GM18858 (cell line): Measurements from ENCODE around the gene ZWINT.

Source experiments
- ATAC-seq: cut with Tn5 transposase; IDR thresholded peaks from one replicate; pipeline ENCODE4 v1.9.1; 2021; ENCODE audit not compliant: unreplicated experiment

Gene ZWINT

GRCh38 chr10:56360967-56361612 lies at the start of gene ZWINT:
TSS of gene ZWINT (minus strand) at chr10:56361259. CDS start at chr10:56361236, 23 bp downstream.
- peak; percentile 98 for ATAC-seq

- no peak for ATAC-seq
Observed at GRCh38 chr10:56383806-56384205, 22.7 kb upstream of the ZWINT start.

- ATAC-seq: no peak
Observed at GRCh38 chr10:56370217-56371113, 9.4 kb upstream of the ZWINT start.

- ATAC-seq: no peak
Observed at GRCh38 chr10:56360583-56360966, 484 bp downstream of the ZWINT start.

- no peak for ATAC-seq
Observed at GRCh38 chr10:56359837-56360236, 1.2 kb downstream of the ZWINT start.

- ATAC-seq: no peak
Observed at GRCh38 chr10:56357018-56357417, 4.0 kb downstream of the ZWINT start.

- no peak for ATAC-seq
Observed at GRCh38 chr10:56351909-56352630, 9.0 kb downstream of the ZWINT start.

- ATAC-seq: no peak
Observed at GRCh38 chr10:56349611-56350010, 11.4 kb downstream of the ZWINT start.

GRCh38 chr10:56348101-56348500 lies 13.0 kb downstream of the ZWINT start:
- no peak for ATAC-seq

- ATAC-seq: no peak
Observed at GRCh38 chr10:56346845-56347415, 14.1 kb downstream of the ZWINT start.

GRCh38 chr10:56341612-56342011 lies 19.4 kb downstream of the ZWINT start:
- ATAC-seq: no peak

- no peak for ATAC-seq
Observed at GRCh38 chr10:56329961-56330360, 31.1 kb downstream of the ZWINT start.

GRCh38 chr10:56327118-56327517 lies 33.9 kb downstream of the ZWINT start:
- no peak for ATAC-seq

GRCh38 chr10:56319386-56319785 lies 41.7 kb downstream of the ZWINT start:
- peak; percentile 97 for ATAC-seq

- peak; percentile 14 for ATAC-seq
Observed at GRCh38 chr10:56318816-56319215, 42.2 kb downstream of the ZWINT start.

- no peak for ATAC-seq
Observed at GRCh38 chr10:56317603-56318002, 43.5 kb downstream of the ZWINT start.

GRCh38 chr10:56316603-56317002 lies 44.5 kb downstream of the ZWINT start:
- ATAC-seq: no peak
